ENCODE measurements around the gene GPR176. TPM values are rescaled to one million over a fixed set of nuclear protein-coding genes. Genes with fewer than 3 reads are reported as not detected.

The GPR176 gene
- total RNA-seq, 2 donors from 2014 or later, result 0.82 to 2.2 TPM

DNA sequence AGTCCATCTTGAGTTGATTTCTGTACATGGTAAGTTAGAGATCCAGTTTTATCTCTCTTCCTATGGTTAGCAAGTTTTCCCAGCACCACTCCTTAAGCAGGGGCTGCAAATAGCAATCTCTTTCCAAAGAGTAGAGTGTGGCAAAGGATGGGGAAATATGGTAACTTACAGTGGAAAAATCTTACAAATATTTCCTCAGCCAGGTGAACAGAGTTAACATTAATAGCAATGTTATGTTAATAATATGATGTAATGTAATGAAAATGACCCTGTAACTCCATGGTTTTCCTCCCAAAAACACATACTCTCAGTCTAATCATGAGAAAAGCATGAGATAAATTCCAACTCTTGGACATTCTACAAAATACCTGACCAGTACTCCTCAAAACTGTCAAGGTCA is 167.8 kb downstream of the GPR176 start:
- TF ChIP-seq, protein P1, sequence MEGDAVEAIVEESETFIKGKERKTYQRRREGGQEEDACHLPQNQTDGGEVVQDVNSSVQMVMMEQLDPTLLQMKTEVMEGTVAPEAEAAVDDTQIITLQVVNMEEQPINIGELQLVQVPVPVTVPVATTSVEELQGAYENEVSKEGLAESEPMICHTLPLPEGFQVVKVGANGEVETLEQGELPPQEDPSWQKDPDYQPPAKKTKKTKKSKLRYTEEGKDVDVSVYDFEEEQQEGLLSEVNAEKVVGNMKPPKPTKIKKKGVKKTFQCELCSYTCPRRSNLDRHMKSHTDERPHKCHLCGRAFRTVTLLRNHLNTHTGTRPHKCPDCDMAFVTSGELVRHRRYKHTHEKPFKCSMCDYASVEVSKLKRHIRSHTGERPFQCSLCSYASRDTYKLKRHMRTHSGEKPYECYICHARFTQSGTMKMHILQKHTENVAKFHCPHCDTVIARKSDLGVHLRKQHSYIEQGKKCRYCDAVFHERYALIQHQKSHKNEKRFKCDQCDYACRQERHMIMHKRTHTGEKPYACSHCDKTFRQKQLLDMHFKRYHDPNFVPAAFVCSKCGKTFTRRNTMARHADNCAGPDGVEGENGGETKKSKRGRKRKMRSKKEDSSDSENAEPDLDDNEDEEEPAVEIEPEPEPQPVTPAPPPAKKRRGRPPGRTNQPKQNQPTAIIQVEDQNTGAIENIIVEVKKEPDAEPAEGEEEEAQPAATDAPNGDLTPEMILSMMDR (IDR thresholded peaks at IDR 0.05), result no peak
- Histone ChIP-seq H3K36me3 (no peaks in the 10 kb centered on the region), H3K4me1 (no peaks in the 10 kb centered on the region), H3K27ac (no peak overlapping the region), H3K27me3 (no peaks in the 10 kb centered on the region), H3K9ac (ENCODE audit: low read depth in 2 of 2, low read length in 2 of 2) (no peak overlapping the region), H3K9me3 (no peaks in the 10 kb centered on the region), H3K4me3 (no peak overlapping the region)
- intact Hi-C loops (cut with DNase I), result no loop called here
- no peak for DNase-seq

Other genes with a start within 250 kb of the GPR176 start
- 1 to 10 TPM; 4.1 to 5.3 TPM for gene FSIP1, start 137.4 kb downstream of the GPR176 start, total RNA-seq
- gene EIF2AK4, start 13.8 kb upstream of the GPR176 start, total RNA-seq, result 10 to 100 TPM; 23.9 to 24.0 TPM
- gene SRP14, start 118.9 kb upstream of the GPR176 start, total RNA-seq, result 100 to 1,000 TPM; 163 to 167 TPM
- 10 to 100 TPM in 1 of 2 donors, 1 to 10 TPM in 1; 5.0 to 11.6 TPM for gene BMF, start 188.6 kb upstream of the GPR176 start, total RNA-seq
- gene BUB1B, start 240.8 kb upstream of the GPR176 start, total RNA-seq, result 10 to 100 TPM; 10.2 to 48.3 TPM

Measured in colonic mucosa (tissue), 4 donors.